Osteoblast (primary cell): Measurements from ENCODE around the gene ST6GALNAC2. TPM values are rescaled to one million over a fixed set of nuclear protein-coding genes. Genes with fewer than 3 reads are reported as not detected.
A peak's percentile ranks its signal among the peaks of the same experiment; 100 is the strongest.
"Not testable (repeated sequence)": the region's sequence is repeated elsewhere in the genome, so short reads cannot be mapped to it uniquely, and the experiment has no call there.

Experiments
- DNase-seq: peaks from one replicate; pipeline ENCODE4 v3.0.0; 2011; ENCODE audit warnings: low spot score, mixed read lengths; ENCODE audit not compliant: insufficient read length; ENCODE audit errors: missing footprints
- H2AFZ ChIP-seq: 2 replicates; pipeline ENCODE4 v1.6.0; 2011; ENCODE audit warnings: mild to moderate bottlenecking, low read length
- H3K27ac ChIP-seq: 2 replicates; pipeline ENCODE4 v1.5.1; 2011; ENCODE audit warnings: mild to moderate bottlenecking, low read depth, low read length, moderate library complexity
- H3K27me3 ChIP-seq: 2 replicates; pipeline ENCODE4 v1.6.0; 2012; ENCODE audit warnings: mild to moderate bottlenecking, control low read depth, inconsistent platforms, low read length, moderate library complexity; ENCODE audit not compliant: insufficient read depth
- H3K36me3 ChIP-seq: 2 replicates; pipeline ENCODE4 v1.5.1; 2011; ENCODE audit warnings: mild to moderate bottlenecking, low read length, control low read depth, moderate library complexity; ENCODE audit not compliant: insufficient read depth
- H3K4me1 ChIP-seq: 2 replicates; pipeline ENCODE4 v1.5.1; 2011; ENCODE audit warnings: mild to moderate bottlenecking, low read length, control low read depth, moderate library complexity; ENCODE audit not compliant: insufficient read depth
- H3K4me2 ChIP-seq: 2 replicates; pipeline ENCODE4 v1.6.0; 2011; ENCODE audit warnings: mild to moderate bottlenecking, low read length; ENCODE audit not compliant: insufficient read depth
- H3K4me3 ChIP-seq: fragments of 200-600 bp; sonication (generic); 3 replicates; pipeline ENCODE4 v1.5.1; 2012; ENCODE audit warnings: mild to moderate bottlenecking, low read length, inconsistent platforms; ENCODE audit not compliant: insufficient read depth
- H3K79me2 ChIP-seq: 2 replicates; pipeline ENCODE4 v1.6.0; 2012; ENCODE audit warnings: mild to moderate bottlenecking, low read length, control low read depth, inconsistent platforms; ENCODE audit not compliant: insufficient read depth
- H3K9me3 ChIP-seq: 2 replicates; pipeline ENCODE4 v1.5.1; 2011; ENCODE audit warnings: low read depth, low read length, control low read depth
- H4K20me1 ChIP-seq: 2 replicates; pipeline ENCODE4 v1.6.0; 2012; ENCODE audit warnings: mild to moderate bottlenecking, low read length, control low read depth; ENCODE audit not compliant: insufficient read depth
- CTCF ChIP-seq: IDR thresholded peaks from 2 replicates; pipeline ENCODE4 v1.5.1; 2011; ENCODE audit warnings: mild to moderate bottlenecking, low read depth, low read length, moderate library complexity; ENCODE audit errors: extremely low read depth
- total RNA-seq: library from RNA; depleted of rRNA; stranded (reverse); fragments of >200 nt; gene quantifications from 2 replicates; pipeline ENCODE4 v1.2.3, GENCODE V29; 2012

Gene ST6GALNAC2
- total RNA-seq, 1 donor: 0.36 TPM

- peak overlapping the region; percentile 65 for H3K4me2 ChIP-seq
- no peaks in the 10 kb centered on the region for H3K9me3 ChIP-seq
- H3K4me1 ChIP-seq: peaks cover 55% of the 10 kb centered on the region
- peak overlapping the region; percentile 42 for H3K4me3 ChIP-seq
- H3K27ac ChIP-seq: peak overlapping the region; percentile 98
- no peaks in the 10 kb centered on the region for H3K79me2 ChIP-seq
- peak overlapping the region; percentile 62 for H2AFZ ChIP-seq
- peak; percentile 73 for DNase-seq
- no peaks in the 10 kb centered on the region for H3K36me3 ChIP-seq
- no peaks in the 10 kb centered on the region for H4K20me1 ChIP-seq
- no peaks in the 10 kb centered on the region for H3K27me3 ChIP-seq
- TF ChIP-seq CTCF: no peak
Measured at GRCh38 chr17:76528528-76529223, 57.0 kb downstream of the ST6GALNAC2 start.

- H3K79me2 ChIP-seq: no peaks in the 10 kb centered on the region
- peak overlapping the region; percentile 65 for H3K4me2 ChIP-seq
- peak overlapping the region; percentile 11 for H3K4me3 ChIP-seq
- no peaks in the 10 kb centered on the region for H4K20me1 ChIP-seq
- H3K27me3 ChIP-seq: no peaks in the 10 kb centered on the region
- DNase-seq: no peak
- TF ChIP-seq CTCF: no peak
- no peaks in the 10 kb centered on the region for H3K9me3 ChIP-seq
- peak overlapping the region; percentile 98 for H3K27ac ChIP-seq
- H3K4me1 ChIP-seq: peaks cover 59% of the 10 kb centered on the region
- no peak overlapping the region for H2AFZ ChIP-seq
- no peaks in the 10 kb centered on the region for H3K36me3 ChIP-seq
Measured at GRCh38 chr17:76528156-76528527, 57.5 kb downstream of the ST6GALNAC2 start.

- Histone ChIP-seq H3K36me3 (no peaks in the 10 kb centered on the region), H3K4me1 (peaks cover 60% of the 10 kb centered on the region), H3K4me2 (peak overlapping the region; percentile 65), H3K4me3 (peak overlapping the region; percentile 42), H4K20me1 (no peaks in the 10 kb centered on the region), H3K79me2 (no peaks in the 10 kb centered on the region), H3K27ac (peak overlapping the region; percentile 98), H3K9me3 (no peaks in the 10 kb centered on the region), H2AFZ (peak overlapping the region; percentile 25), H3K27me3 (no peaks in the 10 kb centered on the region)
- no peak for TF ChIP-seq CTCF
- DNase-seq: peak; percentile 96
Measured at GRCh38 chr17:76527430-76528111, 58.1 kb downstream of the ST6GALNAC2 start.

GRCh38 chr17:76527016-76527415, 58.6 kb downstream of the ST6GALNAC2 start:
- H2AFZ ChIP-seq: peak overlapping the region; percentile 25
- not testable (repeated sequence) for DNase-seq, H3K27me3 ChIP-seq, H3K9me3 ChIP-seq, H4K20me1 ChIP-seq, H3K79me2 ChIP-seq, H3K36me3 ChIP-seq, H3K4me3 ChIP-seq
- H3K4me1 ChIP-seq: peaks cover 60% of the 10 kb centered on the region
- H3K27ac ChIP-seq: peak overlapping the region; percentile 98
- peak overlapping the region; percentile 65 for H3K4me2 ChIP-seq

- Histone ChIP-seq H3K27ac (peak overlapping the region; percentile 69), H3K4me1 (peaks cover 47% of the 10 kb centered on the region)
- not testable (repeated sequence) for H2AFZ ChIP-seq, H3K36me3 ChIP-seq, H3K9me3 ChIP-seq, H4K20me1 ChIP-seq, H3K4me3 ChIP-seq, H3K79me2 ChIP-seq, H3K27me3 ChIP-seq, H3K4me2 ChIP-seq
- peak; percentile 30 for DNase-seq
Measured at GRCh38 chr17:76525513-76525833, 60.2 kb downstream of the ST6GALNAC2 start.
